Endothelial cell (in vitro differentiated cells): ENCODE results near the gene FRAS1. TPM values are rescaled to one million over a fixed set of nuclear protein-coding genes. Genes with fewer than 3 reads are reported as not detected.

Experiments
- DNase-seq: peaks from one replicate; pipeline ENCODE4 v3.0.0; 2021; ENCODE audit warnings: low spot score
- H3K27ac Mint-ChIP-seq: one replicate; pipeline ENCODE4 v1.8.0; 2021; ENCODE audit warnings: mixed read lengths, inconsistent platforms; ENCODE audit not compliant: unreplicated experiment
- H3K27me3 Mint-ChIP-seq: one replicate; pipeline ENCODE4 v1.8.0; 2021; ENCODE audit warnings: mild to moderate bottlenecking, moderate library complexity, mixed read lengths, inconsistent platforms; ENCODE audit not compliant: unreplicated experiment
- H3K36me3 Mint-ChIP-seq: one replicate; pipeline ENCODE4 v1.8.0; 2021; ENCODE audit warnings: mild to moderate bottlenecking, low read depth, mixed read lengths, inconsistent platforms; ENCODE audit not compliant: unreplicated experiment
- H3K4me1 Mint-ChIP-seq: one replicate; pipeline ENCODE4 v1.8.0; 2021; ENCODE audit warnings: mild to moderate bottlenecking, mixed read lengths, inconsistent platforms; ENCODE audit not compliant: unreplicated experiment
- H3K4me3 Mint-ChIP-seq: one replicate; pipeline ENCODE4 v1.8.0; 2021; ENCODE audit warnings: mild to moderate bottlenecking, mixed read lengths, inconsistent platforms; ENCODE audit not compliant: unreplicated experiment
- H3K9me3 Mint-ChIP-seq: one replicate; pipeline ENCODE4 v1.8.0; 2021; ENCODE audit warnings: mixed read lengths, inconsistent platforms; ENCODE audit not compliant: unreplicated experiment
- total RNA-seq: library from RNA; stranded (reverse); fragmentation: NEBNext Ultra II Directional; extraction: Animal tissue kit (Norgen Biotek cat#: 25700); gene quantifications from one replicate; pipeline ENCODE4 v1.2.1, GENCODE V29; 2021; ENCODE audit not compliant: unreplicated experiment
- TF ChIP-seq, protein P1 (sequence below): fragments of 200-600 bp; sonication (generic); IDR thresholded peaks from one replicate; pipeline ENCODE4 v1.5.0; 2021; ENCODE audit warnings: antibody characterized with exemption; ENCODE audit not compliant: unreplicated experiment

FRAS1 gene
- total RNA-seq, 1 donor from 2014 or later, result 51.7 TPM

- no peaks in the 10 kb centered on the region for H3K9me3 Mint-ChIP-seq
- no peaks in the 10 kb centered on the region for H3K4me1 Mint-ChIP-seq
- H3K27me3 Mint-ChIP-seq, result peaks cover 4% of the 10 kb centered on the region
- TF ChIP-seq, protein P1, sequence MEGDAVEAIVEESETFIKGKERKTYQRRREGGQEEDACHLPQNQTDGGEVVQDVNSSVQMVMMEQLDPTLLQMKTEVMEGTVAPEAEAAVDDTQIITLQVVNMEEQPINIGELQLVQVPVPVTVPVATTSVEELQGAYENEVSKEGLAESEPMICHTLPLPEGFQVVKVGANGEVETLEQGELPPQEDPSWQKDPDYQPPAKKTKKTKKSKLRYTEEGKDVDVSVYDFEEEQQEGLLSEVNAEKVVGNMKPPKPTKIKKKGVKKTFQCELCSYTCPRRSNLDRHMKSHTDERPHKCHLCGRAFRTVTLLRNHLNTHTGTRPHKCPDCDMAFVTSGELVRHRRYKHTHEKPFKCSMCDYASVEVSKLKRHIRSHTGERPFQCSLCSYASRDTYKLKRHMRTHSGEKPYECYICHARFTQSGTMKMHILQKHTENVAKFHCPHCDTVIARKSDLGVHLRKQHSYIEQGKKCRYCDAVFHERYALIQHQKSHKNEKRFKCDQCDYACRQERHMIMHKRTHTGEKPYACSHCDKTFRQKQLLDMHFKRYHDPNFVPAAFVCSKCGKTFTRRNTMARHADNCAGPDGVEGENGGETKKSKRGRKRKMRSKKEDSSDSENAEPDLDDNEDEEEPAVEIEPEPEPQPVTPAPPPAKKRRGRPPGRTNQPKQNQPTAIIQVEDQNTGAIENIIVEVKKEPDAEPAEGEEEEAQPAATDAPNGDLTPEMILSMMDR, result no peak
- H3K27ac Mint-ChIP-seq, result no peak overlapping the region
- peaks cover 25% of the 10 kb centered on the region for H3K36me3 Mint-ChIP-seq
- no peak overlapping the region for H3K4me3 Mint-ChIP-seq
- no peak for DNase-seq
These were observed 254.2 kb downstream of the FRAS1 start for GRCh38 chr4:78311306-78311705.

GRCh38 chr4:78312989-78313753, 256.0 kb downstream of the FRAS1 start:
- no peak overlapping the region for H3K4me3 Mint-ChIP-seq
- H3K27me3 Mint-ChIP-seq, result peaks cover 3% of the 10 kb centered on the region
- TF ChIP-seq, protein P1, result no peak
- H3K4me1 Mint-ChIP-seq, result no peaks in the 10 kb centered on the region
- no peaks in the 10 kb centered on the region for H3K9me3 Mint-ChIP-seq
- H3K36me3 Mint-ChIP-seq, result peaks cover 23% of the 10 kb centered on the region
- no peak for DNase-seq
- no peak overlapping the region for H3K27ac Mint-ChIP-seq

- H3K4me1 Mint-ChIP-seq, result no peaks in the 10 kb centered on the region
- no peak for DNase-seq
- H3K27me3 Mint-ChIP-seq, result peaks cover 3% of the 10 kb centered on the region
- peaks cover 18% of the 10 kb centered on the region for H3K36me3 Mint-ChIP-seq
- TF ChIP-seq, protein P1, result no peak
- no peaks in the 10 kb centered on the region for H3K9me3 Mint-ChIP-seq
- H3K27ac Mint-ChIP-seq, result no peak overlapping the region
- H3K4me3 Mint-ChIP-seq, result no peak overlapping the region
These were observed 256.6 kb downstream of the FRAS1 start for GRCh38 chr4:78313754-78314120.

- Mint-ChIP-seq H3K4me1 (no peaks in the 10 kb centered on the region), H3K36me3 (peaks cover 10% of the 10 kb centered on the region), H3K27ac (peak overlapping the region; percentile 58), H3K9me3 (no peaks in the 10 kb centered on the region), H3K4me3 (no peak overlapping the region), H3K27me3 (peaks cover 3% of the 10 kb centered on the region)
- DNase-seq, result no peak
- TF ChIP-seq, protein P1, result no peak
These were observed 261.0 kb downstream of the FRAS1 start for GRCh38 chr4:78318126-78318525.

DNA sequence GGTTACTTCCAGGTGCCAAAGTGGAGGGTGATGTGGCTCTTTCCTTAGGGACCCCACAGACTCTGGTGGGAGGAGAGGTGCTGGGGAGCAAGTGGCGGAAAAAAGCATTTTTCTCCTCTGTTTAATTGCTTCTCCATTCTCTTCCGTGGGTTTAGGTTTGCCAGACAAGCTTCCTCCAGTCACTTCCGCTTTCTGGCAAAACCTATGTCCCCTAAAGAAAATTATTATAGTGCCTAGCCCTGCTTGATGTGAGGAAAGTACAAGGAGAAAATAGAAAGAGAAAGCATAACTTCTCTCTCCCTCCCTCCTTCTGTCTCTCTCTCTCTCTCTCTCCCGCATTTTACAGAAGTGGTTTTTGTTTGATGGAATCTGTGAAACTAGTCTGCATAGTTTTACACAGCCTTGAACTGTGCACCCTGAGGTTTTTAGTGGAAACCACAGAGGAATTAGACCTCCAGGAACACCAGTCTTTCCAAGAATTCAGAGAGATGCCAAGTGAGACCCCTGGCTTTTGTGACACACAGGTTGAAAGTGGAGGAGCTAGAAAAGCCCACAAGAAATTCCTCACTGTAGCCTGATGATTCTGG, 263.3 kb downstream of the FRAS1 start:
- Mint-ChIP-seq H3K9me3 (no peaks in the 10 kb centered on the region), H3K27ac (no peak overlapping the region), H3K4me3 (no peak overlapping the region), H3K4me1 (no peaks in the 10 kb centered on the region), H3K36me3 (peaks cover 5% of the 10 kb centered on the region), H3K27me3 (peaks cover 3% of the 10 kb centered on the region)
- TF ChIP-seq, protein P1, result no peak
- DNase-seq, result no peak
